GM21529 (cell line): ENCODE measurements around the gene ZFP36L1.
"Not testable (repeated sequence)": the region's sequence is repeated elsewhere in the genome, so short reads cannot be mapped to it uniquely, and the experiment has no call there.

ENCODE experiments used
- ATAC-seq: cut with Tn5 transposase; IDR thresholded peaks from one replicate; pipeline ENCODE4 v1.9.1; 2021; ENCODE audit not compliant: unreplicated experiment

The ZFP36L1 gene

DNA sequence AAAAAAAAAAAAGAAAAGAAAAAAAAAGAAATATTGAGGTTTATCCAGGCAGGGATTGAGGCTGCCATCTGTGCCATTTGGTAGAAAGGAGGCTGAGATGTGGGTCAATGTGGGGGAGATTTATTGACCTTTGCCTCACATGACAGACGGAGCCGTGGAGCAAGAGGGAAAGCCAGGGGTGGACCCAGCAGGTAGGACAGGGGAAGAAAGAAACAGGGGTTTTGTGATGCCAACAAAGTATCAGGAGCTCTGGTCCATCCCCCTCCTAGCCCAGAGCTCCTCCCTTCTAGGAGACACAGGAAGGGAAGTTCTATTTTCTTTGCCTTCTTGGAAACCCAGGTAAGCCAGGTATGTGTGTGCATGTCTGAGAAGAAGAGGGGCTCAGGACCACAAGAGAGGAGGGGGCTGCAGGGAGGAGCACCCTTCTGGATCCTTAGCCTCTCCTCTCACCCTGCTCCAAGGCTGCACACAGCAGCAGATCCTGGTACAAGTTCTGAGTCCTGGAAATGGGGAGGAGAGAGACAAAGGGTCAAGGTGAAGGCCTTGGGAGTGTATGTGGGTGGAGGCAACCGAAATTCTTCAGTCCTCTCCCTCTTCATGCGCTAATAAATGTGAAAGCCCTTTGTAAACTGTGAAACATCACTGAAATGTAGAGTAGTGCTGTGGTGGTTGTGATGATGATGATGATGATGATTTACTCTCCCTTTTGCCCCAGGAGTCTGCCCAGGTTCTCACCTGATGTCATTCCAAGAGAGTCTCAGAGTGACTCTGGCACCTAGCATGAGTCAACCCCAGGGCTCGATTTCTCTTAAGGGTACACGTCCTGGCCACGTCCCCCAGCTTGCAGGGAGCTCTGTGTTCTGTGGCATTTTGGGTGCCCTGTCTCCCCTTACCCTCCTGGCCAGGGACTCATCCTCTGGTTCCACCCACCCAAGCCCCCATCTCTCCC, 26.3 kb downstream of the ZFP36L1 start:
- no peak for ATAC-seq

DNA sequence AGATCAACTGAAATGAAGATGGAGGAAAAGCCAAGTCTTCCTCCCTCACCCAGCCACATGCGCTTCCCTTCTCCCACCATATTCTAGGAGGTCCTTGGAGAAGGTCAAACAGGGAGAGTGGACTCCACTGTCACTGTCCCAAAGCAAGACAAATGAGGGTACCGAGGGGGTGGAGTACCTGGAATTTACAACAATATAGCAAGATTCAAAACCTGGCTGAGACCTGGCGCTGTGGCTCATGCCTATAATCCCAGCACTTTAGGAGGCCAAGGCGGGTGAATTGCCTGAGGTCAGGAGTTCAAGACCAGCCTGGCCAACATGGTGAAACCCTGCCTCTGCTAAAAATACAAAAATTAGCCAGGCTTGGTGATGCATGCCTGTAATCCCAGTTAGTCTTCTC, 29.0 kb downstream of the ZFP36L1 start:
- ATAC-seq = not testable (repeated sequence)

DNA sequence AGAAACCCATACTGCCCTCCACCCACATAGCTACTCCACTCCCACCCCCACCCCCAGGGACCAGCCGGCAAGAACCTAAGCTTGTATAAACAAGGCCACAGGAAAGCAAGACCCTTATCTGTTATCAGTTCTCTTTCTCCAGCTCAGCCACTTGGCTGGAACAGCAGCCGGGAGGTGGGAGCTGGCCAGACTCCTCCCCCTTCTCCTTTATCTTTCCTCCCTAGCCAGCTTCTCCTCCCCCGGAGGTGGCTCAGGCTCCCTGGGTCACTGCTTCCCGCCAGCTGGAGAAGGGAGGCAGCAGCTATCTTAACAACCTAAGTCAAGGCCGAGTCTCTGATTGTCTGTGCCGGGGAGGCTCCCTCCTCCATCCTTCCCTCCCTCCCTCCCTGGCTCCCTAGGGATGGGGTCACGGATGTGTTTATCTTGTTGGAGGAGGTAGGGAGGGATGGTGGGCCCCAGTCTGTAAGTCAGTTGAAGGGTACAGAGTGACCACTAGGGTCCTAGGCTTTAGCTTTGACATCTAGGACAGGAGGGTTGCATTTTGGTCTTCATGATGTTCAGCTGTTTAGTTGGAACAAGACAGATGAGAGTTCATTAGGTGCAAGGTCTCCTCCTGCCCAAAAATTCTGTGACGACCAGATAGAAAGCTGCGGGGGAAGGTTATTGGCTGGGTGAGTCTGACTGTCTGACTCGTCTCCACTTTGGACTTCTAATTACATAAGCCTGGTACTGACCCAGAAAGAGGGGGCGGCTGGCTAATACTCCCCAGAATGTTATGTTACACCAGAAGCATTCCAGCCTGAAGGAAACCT, 29.7 kb downstream of the ZFP36L1 start:
- ATAC-seq = no peak

DNA sequence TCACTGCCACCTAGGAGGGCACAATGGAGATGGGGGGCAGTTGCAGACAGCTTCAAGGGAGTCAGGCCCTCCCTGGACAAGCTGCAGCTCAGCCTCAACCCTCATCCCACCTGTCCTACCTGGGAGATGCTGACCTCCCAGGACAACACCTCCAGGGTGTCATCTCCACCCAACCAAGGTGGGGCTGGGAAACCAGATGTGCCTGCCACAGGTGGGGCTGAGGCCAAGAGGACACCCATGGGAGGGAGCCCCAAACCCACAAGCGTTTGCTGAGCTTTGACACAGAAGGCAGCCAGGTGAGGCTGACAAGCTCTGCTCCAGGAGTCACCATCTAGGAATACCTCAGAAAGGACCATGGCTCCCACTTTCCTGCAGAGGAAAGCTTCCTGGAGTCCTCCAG, 31.5 kb downstream of the ZFP36L1 start:
- no peak for ATAC-seq

DNA sequence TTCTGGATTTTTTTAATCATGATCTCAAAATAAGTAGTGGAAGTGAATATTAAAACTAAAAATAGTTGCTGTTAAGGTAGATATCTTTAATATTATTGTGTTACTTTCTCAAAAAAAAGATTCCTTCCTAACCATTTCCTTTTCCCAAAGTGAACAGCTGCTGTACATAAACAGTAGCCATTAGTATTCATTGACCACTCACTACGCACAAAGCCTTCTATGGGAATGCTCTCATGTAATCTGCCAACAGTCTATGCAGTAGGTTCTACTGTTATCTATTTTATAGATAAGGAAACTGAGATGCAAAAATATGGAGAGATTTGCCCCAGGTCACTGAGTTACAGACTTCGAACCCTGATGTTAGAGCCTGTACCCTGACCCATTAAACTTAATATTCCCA, 32.1 kb downstream of the ZFP36L1 start:
- no peak for ATAC-seq

DNA sequence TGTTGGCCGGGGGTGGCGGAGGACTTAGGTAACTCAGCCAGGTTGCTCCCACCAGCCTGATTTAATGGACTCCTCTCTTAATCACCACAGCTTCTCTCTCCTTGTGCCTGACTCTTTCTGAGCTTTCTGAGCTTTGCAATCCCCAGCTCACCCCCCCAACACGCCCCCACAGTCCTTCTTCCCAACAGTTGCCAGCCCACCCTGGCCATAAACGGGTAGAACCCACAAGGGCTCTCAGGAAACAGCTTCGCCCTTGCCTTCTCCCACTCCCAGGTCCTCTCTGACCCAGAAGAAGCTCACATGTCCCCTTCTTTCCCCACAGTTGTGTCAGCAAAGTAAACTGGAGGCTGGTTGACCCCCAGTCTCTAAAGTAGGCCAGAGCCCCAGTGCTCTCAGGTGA, 32.9 kb downstream of the ZFP36L1 start:
- ATAC-seq = no peak

DNA sequence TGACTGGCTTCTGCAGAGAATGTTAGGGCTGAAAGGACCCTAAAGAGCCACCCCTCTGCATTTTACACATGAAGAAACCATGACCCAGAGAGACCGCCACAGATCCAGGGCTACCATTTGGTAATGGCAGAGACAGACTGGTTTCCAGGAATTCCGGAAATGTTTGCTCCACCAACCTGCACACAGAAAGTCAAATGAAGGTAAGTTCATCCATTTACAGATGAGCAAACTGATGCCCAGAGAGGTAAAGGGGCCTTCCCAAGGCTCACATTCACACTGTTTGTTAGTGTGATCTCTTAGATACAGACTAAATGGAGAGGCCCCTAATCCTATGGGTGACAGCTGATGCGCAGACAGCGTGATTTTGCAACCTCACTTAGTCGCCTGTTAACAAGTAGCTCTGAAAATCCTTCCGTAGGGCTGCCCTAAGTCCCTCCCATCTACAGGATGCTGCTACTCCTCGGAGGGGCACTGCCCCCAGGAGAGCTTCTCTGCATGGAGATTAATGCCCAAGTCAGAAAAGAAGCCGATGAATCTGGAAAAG, 33.8 kb downstream of the ZFP36L1 start:
- ATAC-seq = no peak

DNA sequence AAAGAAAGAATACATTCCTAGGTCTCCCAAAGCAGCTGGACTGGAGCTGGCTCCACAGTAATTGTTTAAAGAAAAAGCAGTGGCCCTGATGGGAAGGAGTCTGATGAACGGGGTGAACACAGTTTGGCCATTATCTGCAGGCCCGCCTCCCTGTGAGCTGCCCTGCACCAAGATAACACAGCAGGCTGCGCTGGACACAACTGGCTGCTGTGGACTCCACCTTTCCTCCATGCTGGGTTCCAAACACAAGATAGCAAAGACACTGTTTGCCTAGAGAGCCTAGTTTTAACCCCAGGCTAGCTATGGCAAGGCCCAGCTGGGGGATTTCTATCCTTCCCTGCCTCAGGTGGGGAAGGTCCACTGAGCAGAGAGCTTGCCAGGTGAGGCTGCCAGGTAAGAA, 34.6 kb downstream of the ZFP36L1 start:
- no peak for ATAC-seq

DNA sequence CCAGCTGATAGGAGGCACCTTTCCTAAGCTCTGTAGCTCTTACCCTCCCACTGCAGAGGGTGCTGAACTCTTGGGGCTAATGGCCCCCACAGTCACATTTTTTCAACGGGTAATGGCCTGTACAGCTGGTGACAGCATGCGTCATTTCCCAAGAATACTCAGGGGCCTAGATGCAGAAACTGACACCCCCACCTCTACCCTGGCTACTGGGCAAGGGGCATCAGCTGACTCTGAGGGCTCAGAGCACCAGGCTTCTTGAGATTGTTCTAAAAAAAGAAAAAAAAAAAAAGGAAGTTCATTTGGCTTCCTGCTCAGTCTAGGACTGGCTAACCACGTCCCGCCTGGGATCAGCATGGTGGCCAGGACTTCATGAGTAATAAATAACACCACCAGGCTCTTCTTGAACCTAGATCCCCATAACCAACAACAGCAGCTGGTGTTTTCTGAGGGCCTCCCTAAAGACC, 35.2 kb downstream of the ZFP36L1 start:
- no peak for ATAC-seq

DNA sequence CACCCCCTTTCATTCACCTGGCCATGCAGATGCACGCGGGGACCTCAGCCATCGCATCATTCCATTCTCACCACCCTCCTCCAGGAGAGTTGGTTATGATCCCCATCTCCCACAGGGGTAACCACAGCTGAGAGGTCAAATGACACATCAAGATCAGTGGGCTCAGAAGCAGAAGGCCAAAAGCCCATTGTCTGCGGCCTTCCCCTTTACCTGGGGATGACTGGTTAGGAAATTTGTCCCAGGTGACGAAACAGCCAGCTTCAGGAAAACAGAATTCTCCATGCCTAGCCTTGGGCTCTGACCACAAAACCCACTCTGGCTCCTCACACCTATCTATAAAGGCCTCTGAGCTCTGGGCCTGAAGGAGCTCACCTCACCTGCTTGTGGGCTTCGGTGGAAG, 36.1 kb downstream of the ZFP36L1 start:
- no peak for ATAC-seq

DNA sequence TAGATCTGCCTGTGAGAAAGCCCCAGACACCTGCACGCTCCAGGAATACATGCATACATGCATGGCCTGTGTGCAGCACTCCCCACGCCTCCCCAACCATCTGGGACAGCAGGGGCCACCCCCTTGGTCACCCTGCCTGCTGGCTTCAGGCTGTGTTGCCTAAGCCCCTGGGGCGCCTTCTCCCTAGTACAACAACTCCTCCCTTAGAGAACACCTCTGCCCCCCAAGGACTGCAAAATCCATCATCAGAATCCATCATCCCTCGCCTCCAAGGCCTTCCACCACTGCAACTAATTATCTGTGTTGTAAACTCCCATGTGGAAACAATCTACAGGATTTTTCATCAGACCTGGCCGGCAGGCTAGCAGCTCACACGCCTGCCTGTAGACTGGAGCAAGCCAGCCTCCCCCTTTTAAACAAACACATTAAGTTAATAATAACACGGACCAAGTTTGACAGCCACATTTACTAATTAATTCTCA, 36.8 kb downstream of the ZFP36L1 start:
- ATAC-seq = no peak

DNA sequence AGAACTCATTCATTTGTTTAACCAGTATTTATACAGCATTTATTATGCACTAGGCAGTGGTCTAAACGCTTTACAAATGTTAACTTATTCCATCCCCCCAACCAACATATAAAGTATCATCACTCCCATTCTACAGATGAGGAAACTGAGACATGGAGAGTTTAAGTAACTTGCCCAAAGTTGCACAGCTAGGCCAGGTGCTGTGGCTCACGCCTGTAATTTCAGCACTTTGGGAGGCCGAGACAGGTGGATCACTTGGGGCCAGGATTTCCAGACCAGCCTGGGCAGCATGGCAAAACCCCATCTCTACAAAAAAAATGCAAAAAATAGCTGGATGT, 37.9 kb downstream of the ZFP36L1 start:
- no peak for ATAC-seq

DNA sequence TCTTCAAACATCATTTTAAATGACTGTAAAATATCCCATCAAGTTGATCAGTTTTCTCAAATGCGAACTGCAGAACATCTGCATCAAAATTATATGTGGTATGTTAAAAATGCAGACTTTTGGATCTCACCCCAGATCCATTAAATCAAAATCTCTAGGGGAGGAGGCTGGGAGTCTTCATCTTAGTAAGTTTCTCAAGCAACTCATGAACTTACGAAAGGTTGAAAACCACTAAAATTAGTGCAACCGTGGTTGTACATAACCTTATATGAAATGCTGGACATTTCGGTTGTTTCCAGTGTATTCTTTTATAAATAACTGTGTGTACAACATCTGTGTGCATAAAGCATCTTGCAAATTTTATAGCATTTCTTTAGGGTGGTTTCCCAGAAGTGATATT, 39.2 kb downstream of the ZFP36L1 start:
- ATAC-seq = no peak

DNA sequence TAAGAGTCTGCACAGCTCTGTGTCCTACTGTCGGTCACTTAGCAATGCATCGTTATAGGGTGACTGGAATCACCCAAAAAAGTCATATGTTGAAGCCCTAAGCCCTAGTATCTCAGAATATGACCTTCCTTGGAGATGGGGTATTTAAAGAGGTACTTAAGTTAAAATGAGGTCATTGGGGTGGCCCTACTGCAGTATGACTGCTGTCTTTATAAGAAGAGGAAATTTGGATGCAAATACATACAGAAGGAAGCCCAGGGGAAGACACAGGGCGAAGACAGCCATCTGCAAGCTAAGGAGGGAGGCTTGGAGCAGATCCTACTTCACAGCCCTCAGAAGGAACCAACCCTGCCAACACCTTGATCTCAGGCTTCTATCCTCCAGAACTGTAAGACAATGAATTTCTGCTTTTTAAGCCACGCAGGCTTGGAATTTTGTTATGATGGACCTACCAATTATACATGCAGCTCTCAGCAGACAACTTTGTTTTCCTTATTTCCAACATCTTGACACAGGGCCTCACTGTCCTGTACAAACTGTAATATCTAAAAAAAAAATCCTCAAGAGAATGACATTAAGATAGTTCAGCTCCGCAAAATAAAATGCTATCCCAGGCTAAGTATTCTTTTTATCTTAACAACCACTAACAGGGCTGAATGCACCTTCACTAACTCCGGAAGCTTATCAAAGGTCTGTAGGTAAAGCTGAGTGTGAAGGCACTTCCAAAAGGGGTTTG, 40.4 kb downstream of the ZFP36L1 start:
- no peak for ATAC-seq

DNA sequence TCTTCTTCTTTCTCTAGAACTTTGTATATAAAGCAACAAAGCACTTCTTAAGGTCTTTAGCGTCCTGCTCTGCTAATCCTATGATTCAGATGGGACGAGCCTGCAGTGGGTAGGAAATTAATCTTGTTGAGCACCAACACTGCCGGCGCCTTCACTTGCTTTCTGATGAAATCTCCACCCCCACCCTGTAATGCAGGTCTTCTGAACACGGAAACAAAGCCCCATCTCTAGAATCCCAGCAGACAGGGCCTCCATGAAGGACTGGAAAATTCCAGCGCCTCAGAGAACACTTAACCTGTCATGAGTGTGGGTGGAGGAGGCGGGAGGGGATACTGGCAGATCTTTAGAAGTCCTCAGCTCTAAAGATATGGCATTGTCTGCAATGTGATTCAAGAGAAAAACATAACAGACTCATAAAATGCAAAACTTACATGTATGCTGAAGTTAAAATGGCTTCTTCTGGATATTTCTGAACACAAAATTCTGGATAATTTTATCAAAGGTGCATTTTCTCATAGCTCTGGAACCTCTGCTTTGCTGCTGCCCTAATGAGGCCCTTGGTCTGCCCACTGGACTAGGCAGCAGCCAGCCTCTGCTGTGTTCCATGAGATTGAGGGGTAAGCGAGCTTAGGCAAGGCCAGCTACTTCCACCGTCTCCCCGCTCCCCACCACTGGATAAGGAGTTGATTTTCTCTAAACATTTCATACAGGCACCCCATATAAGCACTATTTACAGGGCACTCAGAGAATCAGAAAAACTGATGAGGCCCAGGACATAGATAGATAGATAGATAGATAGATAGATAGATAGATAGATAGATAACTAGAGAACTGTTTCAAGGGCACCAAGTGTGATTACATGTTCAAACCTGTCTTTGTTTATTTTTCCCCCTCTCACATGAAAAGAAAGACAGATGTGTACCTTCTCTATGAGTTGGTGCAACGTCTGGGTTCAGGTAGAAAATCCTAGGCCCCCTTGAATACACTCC, 43.1 kb downstream of the ZFP36L1 start:
- no peak for ATAC-seq

DNA sequence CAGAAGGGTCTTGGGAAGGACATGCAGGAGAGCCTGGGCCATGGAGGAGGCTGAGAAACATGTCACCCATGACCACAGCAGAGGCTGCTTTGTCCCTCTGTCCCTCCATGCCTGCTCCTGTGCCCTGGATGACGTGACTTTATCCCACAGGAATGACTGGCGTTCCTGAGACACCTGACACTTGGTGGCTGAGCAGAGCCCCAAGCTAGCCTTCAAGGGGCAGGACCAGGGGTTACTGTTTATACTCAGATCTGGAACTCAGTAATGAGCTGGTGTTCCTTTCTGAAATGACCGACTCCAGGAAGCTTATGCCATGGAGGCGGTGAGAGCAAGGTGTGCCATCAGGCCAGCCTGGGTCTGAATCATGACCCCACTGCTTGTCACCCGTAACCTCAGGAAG, 44.2 kb downstream of the ZFP36L1 start:
- ATAC-seq = no peak

DNA sequence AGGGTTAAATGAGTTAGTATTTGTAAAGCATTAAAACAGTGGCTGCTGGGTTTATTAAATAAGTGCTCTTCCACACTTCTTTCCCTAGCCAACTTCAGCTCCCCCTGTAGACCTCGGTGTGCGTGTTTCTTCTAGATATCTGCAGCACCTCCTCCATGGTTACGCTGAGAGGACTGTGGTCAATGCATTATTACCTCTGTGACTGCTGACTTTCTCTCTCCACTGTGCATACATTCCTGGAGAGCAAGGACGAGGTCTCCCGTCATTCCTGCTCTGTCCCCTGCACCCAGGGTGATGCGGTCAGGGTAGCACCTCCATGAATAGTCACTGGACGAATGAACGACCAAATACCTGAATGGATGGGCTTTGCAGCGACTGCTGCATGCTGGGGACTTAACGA, 44.6 kb downstream of the ZFP36L1 start:
- ATAC-seq = no peak

DNA sequence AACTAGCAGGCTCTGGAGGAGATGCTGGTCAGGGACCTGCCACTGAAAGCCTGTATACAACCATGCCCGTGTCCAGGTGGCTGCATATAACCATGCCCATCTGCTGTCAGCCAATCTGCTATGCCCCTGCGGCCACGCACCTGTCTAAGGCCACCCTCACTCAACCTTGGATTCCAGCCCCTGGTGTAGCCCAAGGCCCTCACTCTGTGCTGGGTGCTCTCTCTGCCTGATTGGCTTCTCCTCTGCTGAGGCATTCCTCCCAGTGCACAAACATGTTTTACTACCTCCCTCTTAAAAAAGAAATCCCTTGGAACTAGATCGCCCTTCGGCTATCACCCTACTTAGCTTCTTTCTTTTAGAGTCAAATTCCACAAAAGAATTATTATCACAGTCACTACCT, 45.5 kb downstream of the ZFP36L1 start:
- ATAC-seq = no peak

DNA sequence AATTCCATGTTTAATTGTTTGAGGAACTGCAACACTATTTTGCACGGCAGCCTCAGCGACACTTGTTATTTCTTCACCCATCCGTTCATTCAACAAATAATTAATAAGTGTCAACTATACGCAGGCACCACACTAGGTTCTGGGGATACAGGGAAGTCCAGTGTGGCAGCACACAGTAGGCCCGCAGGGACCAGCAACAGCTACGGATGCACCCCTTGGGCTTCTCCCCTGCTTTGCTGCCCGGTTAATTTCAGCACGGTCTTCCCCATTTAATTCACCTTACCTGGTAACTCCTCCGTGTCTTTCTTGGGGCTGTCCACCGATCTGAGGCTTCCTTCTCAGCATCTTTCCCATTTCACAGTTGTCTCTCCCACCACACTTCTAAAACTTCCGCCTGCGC, 48.3 kb downstream of the ZFP36L1 start:
- ATAC-seq = no peak
